ENCODE measurements around the gene TNFAIP1.

GRCh38 chr17:28350271-28350670 lies 14.7 kb downstream of the TNFAIP1 start:
- TF ChIP-seq CTCF (IDR thresholded peaks at IDR 0.05) (no peak), ZNF232 (CRISPR knock-in tag; IDR thresholded peaks at IDR 0.05) (no peak), TEAD4 (CRISPR knock-in tag; IDR thresholded peaks at IDR 0.05) (no peak), MAX (CRISPR knock-in tag; IDR thresholded peaks at IDR 0.05) (no peak), CREB1 (CRISPR knock-in tag; IDR thresholded peaks at IDR 0.05) (no peak), KAT7 (CRISPR knock-in tag; IDR thresholded peaks at IDR 0.05; ENCODE audit: borderline replicate concordance) (no peak), USF1 (CRISPR knock-in tag; IDR thresholded peaks at IDR 0.05) (no peak), HMGA2 (CRISPR knock-in tag; IDR thresholded peaks at IDR 0.05) (no peak), ATF3 (CRISPR knock-in tag; conservative IDR thresholded peaks at IDR 0.05) (no peak)

All from WTC11 (cell line).